ENCODE measurements around the gene FAM187B. TPM values are rescaled to one million over a fixed set of nuclear protein-coding genes. Genes with fewer than 3 reads are reported as not detected.

Gene FAM187B
- total RNA-seq = not detected in 2 replicates

GRCh38 chr19:35228177-35228930 is at the start of gene FAM187B:
TSS of gene FAM187B (minus strand) at chr19:35228739. CDS start at chr19:35228680, 59 bp downstream.

GRCh38 chr19:35268536-35269437 is 40.2 kb upstream of the FAM187B start, which contains the start of gene USF2:
TSS of gene USF2 (plus strand) at chr19:35268962. CDS start at chr19:35269102, 140 bp downstream.

DNA sequence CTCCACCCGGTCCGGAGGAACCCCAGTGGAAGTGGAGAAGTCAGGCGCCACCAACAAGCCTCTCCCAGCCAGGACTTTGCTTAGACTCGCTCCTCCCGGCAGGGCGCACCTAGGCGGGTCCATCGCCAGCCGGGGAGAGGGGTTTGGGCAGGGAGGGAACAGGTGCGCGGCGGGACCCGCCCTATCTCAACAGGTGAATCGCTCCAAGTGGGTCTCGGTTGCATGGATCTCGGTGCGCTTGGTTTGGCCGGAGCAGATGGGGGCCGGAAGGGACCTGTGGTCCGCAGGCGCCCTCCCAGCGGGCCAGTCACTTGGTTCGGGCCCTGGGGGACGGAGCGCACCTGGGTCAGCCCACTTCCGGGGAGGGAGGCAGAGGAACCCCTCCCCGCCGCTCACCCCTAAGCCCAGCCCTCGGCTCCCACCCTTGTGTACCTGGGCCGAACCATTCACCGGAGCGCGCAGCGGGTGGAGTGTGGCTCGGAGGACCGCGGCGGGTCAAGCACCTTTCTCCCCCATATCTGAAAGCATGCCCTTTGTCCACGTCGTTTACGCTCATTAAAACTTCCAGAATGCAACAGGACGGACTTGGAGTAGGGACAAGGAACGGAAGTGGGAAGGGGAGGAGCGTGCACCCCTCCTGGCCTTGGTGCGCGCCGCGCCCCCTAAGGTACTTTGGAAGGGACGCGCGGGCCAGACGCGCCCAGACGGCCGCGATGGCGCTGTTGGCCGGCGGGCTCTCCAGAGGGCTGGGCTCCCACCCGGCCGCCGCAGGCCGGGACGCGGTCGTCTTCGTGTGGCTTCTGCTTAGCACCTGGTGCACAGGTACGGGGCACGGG is 20.0 kb upstream of the FAM187B start, which contains the start of gene LSR:
LSR (plus strand) TSS at position 693 of the 836 bp plus-strand sequence; CDS start at position 714, 21 bp downstream.

Other genes with a start within 250 kb of the FAM187B start
- 61.0 and 70.4 TPM in 2 replicates for gene GRAMD1A, start 228.4 kb downstream of the FAM187B start, total RNA-seq
- 13.7 and 15.2 TPM in 2 replicates for gene SCN1B, start 198.3 kb downstream of the FAM187B start, total RNA-seq
- gene HPN, start 187.0 kb downstream of the FAM187B start, total RNA-seq = not detected in 2 replicates
- gene FXYD3, start 112.9 kb downstream of the FAM187B start, total RNA-seq = not detected in 2 replicates
- gene LGI4, start 93.7 kb downstream of the FAM187B start, total RNA-seq = 0.05 and 0.37 TPM in 2 replicates
- 1.3 and 14.8 TPM in 2 replicates for gene FXYD1, start 89.9 kb downstream of the FAM187B start, total RNA-seq
- gene FXYD7, start 85.5 kb downstream of the FAM187B start, total RNA-seq = not detected in 2 replicates
- gene FXYD5, start 74.0 kb downstream of the FAM187B start, total RNA-seq = 61.2 and 76.9 TPM in 2 replicates
- gene LSR, start 20.3 kb upstream of the FAM187B start, total RNA-seq = 1.2 and 1.4 TPM in 2 replicates
- gene USF2, start 40.2 kb upstream of the FAM187B start, total RNA-seq = 65.7 and 71.7 TPM in 2 replicates
- not detected in 2 replicates for gene HAMP, start 53.8 kb upstream of the FAM187B start, total RNA-seq
- gene MAG, start 63.4 kb upstream of the FAM187B start, total RNA-seq = 0.34 and 2.9 TPM in 2 replicates
- gene CD22, start 100.4 kb upstream of the FAM187B start, total RNA-seq = 2.2 and 4.4 TPM in 2 replicates
- gene FFAR1, start 119.2 kb upstream of the FAM187B start, total RNA-seq = not detected in 2 replicates
- gene FFAR3, start 129.7 kb upstream of the FAM187B start, total RNA-seq = 0.19 TPM in 1 of 2 replicates, not detected in the other
- not detected in 2 replicates for gene GPR42, start 142.3 kb upstream of the FAM187B start, total RNA-seq
- not detected in 2 replicates for gene FFAR2, start 219.5 kb upstream of the FAM187B start, total RNA-seq

Data from cardiac ventricle fibroblast (primary cell).